HCT116 (cell line): ENCODE results near the gene MCC. TPM values are rescaled to one million over a fixed set of nuclear protein-coding genes. Genes with fewer than 3 reads are reported as not detected.

Experiments used
- ATAC-seq: fragments of 200-7000 bp; cut with Tn5 transposase; 2 replicates; pipeline ENCODE4 v1.9.1; 2020; ENCODE audit warnings: mild to moderate bottlenecking, moderate library complexity
- BruUV-seq: library from RNA; stranded (reverse); fragments of 400-500 nt; replicated peaks from 2 replicates; lab custom pipeline; 2021; lab: Mats Ljungman, UMichigan
- CTCF ChIA-PET: fragments of 300-600 bp; sonication (Branson Sonifier 250); formaldehyde crosslinking; loops from one replicate; lab custom pipeline; 2021; ENCODE audit warnings: antibody characterized with exemption; lab: Charles Lee
- POLR2A ChIA-PET: fragments of 300-600, 350-600 bp; sonication (Branson Sonifier 250); formaldehyde crosslinking; loops from one replicate; lab custom pipeline; 2021; ENCODE audit warnings: antibody characterized with exemption; lab: Charles Lee
- RAD21 ChIA-PET, 2 experiments: fragments of 300-600 bp; sonication (Branson Sonifier 250); formaldehyde crosslinking; loops; one replicate each; lab custom pipeline; 2023; ENCODE audit warnings: low total read pairs in 2 of 2; ENCODE audit not compliant: uncharacterized antibody in 2 of 2, unreplicated experiment in 2 of 2, low non-redundant PET in 1 of 2; lab: Charles Lee
- DNase-seq: peaks from one replicate; pipeline ENCODE4 v3.0.0-alpha.2; 2010; ENCODE audit warnings: low read depth, low spot score
- H2AFZ ChIP-seq: fragments of 200-600 bp; shearing (Covaris generic), sonication (generic); 2 replicates; pipeline ENCODE4 v1.6.1; 2017; ENCODE audit warnings: low read depth, mixed run types, mixed read lengths, antibody characterized with exemption, low read length; ENCODE audit not compliant: poor library complexity, severe bottlenecking
- H3K27ac ChIP-seq: 2 replicates; pipeline ENCODE4 v1.5.1; 2012; ENCODE audit warnings: low read depth, low read length
- H3K27me3 ChIP-seq: fragments of 200-600 bp; sonication (generic); 2 replicates; pipeline ENCODE4 v1.6.1; 2016; ENCODE audit warnings: mixed run types, low read length, mixed read lengths; ENCODE audit not compliant: insufficient read depth
- H3K36me3 ChIP-seq, 2 experiments: fragments of 200-500 bp in 1 of 2; fragments of 200-600 bp in 1 of 2; sonication (Bioruptor generic) in 1 of 2; sonication (generic) in 1 of 2; 2 replicates each; pipeline versions ENCODE4 v1.5.1 to v1.6.1; 2014 to 2016; ENCODE audit warnings: low read length in 2 of 2, inconsistent platforms in 1 of 2, mixed read lengths in 1 of 2, mixed run types in 1 of 2; ENCODE audit not compliant: insufficient read depth in 2 of 2, control insufficient read depth in 1 of 2
- H3K4me1 ChIP-seq, 2 experiments: fragments of 200-600 bp in 1 of 2; sonication (generic) in 1 of 2; 2 replicates each; pipeline versions ENCODE4 v1.5.1 to v1.6.1; 2012 to 2017; ENCODE audit warnings: low read length in 2 of 2, inconsistent platforms in 1 of 2, mild to moderate bottlenecking in 1 of 2, mixed read lengths in 1 of 2, mixed run types in 1 of 2, moderate library complexity in 1 of 2; ENCODE audit not compliant: insufficient read depth in 2 of 2, control insufficient read depth in 1 of 2
- H3K4me2 ChIP-seq: fragments of 200-600 bp; sonication (generic); 2 replicates; pipeline ENCODE4 v1.6.1; 2017; ENCODE audit warnings: mixed run types, low read length, mixed read lengths
- H3K4me3 ChIP-seq, 2 experiments: fragments of 200-600 bp in 1 of 2; sonication (generic) in 1 of 2; replicated peaks in 1 of 2; 2 replicates each; pipeline ENCODE4 v1.5.1; 2011 to 2016; ENCODE audit warnings: low read length in 2 of 2, control low read depth in 1 of 2, low read depth in 1 of 2, mild to moderate bottlenecking in 1 of 2, mixed read lengths in 1 of 2, mixed run types in 1 of 2
- H3K79me2 ChIP-seq: fragments of 200-600 bp; sonication (generic); 2 replicates; pipeline ENCODE4 v1.6.1; 2017; ENCODE audit warnings: mild to moderate bottlenecking, mixed run types, low read length, moderate library complexity, mixed read lengths; ENCODE audit not compliant: insufficient read depth
- H3K9ac ChIP-seq: fragments of 200-600 bp; sonication (generic); 2 replicates; pipeline ENCODE4 v1.6.1; 2016; ENCODE audit warnings: low read length, mixed read lengths
- H3K9me2 ChIP-seq: fragments of 200-600 bp; sonication (generic), shearing (Covaris generic); 2 replicates; pipeline ENCODE4 v1.6.1; 2017; ENCODE audit warnings: mixed run types, mild to moderate bottlenecking, moderate library complexity; ENCODE audit not compliant: insufficient read depth
- H3K9me3 ChIP-seq, 2 experiments: fragments of 200-500 bp in 1 of 2; fragments of 200-600 bp in 1 of 2; sonication (Bioruptor generic) in 1 of 2; sonication (generic) in 1 of 2; 2 replicates each; pipeline ENCODE4 v1.6.1; 2014 to 2017; ENCODE audit warnings: low read length in 2 of 2, mixed read lengths in 2 of 2, inconsistent platforms in 1 of 2, low read depth in 1 of 2, mild to moderate bottlenecking in 1 of 2, mixed run types in 1 of 2, moderate library complexity in 1 of 2; ENCODE audit not compliant: control insufficient read depth in 1 of 2, insufficient read depth in 1 of 2
- H4K20me1 ChIP-seq: fragments of 200-600 bp; sonication (generic), shearing (Covaris generic); 2 replicates; pipeline ENCODE4 v1.6.1; 2017; ENCODE audit warnings: mixed run types, mild to moderate bottlenecking, moderate library complexity; ENCODE audit not compliant: insufficient read depth
- CBX3 ChIP-seq: IDR thresholded peaks from 2 replicates; pipeline ENCODE4 v1.6.1; 2012; ENCODE audit warnings: low read depth
- ELF1 ChIP-seq: IDR thresholded peaks from 2 replicates; pipeline ENCODE4 v1.6.1; 2012; ENCODE audit warnings: low read depth, borderline replicate concordance
- FOSL1 ChIP-seq: IDR thresholded peaks from 2 replicates; pipeline ENCODE4 v1.6.1; 2012; ENCODE audit warnings: low read depth
- JUND ChIP-seq: IDR thresholded peaks from 2 replicates; pipeline ENCODE4 v1.6.1; 2012
- MAX ChIP-seq: IDR thresholded peaks from 2 replicates; pipeline ENCODE4 v1.6.1; 2012
- SRF ChIP-seq: IDR thresholded peaks from 2 replicates; pipeline ENCODE4 v1.6.1; 2012; ENCODE audit warnings: low read depth
- ZFX ChIP-seq: fragments of 450-650 bp; IDR thresholded peaks from 2 replicates; pipeline ENCODE4 v1.6.1; 2017
- intact Hi-C: fragments of 100-400 bp; cut with micrococcal nuclease; formaldehyde crosslinking; loops from 2 replicates; pipeline ENCODE4 v1.10.0; 2022
- total RNA-seq: library from RNA; stranded (reverse); gene quantifications from one replicate; pipeline ENCODE4 v1.2.1, GENCODE V29; 2021; ENCODE audit not compliant: unreplicated experiment

Gene MCC
- total RNA-seq, 1 experiment from 2014 or later: 20.1 TPM

- Histone ChIP-seq H3K79me2 (no peaks in the 10 kb centered on the region), H2AFZ (no peak overlapping the region), H3K4me2 (no peak overlapping the region), H3K9me2 (no peaks in the 10 kb centered on the region), H3K4me1 (no peaks in the 10 kb centered on the region), H3K27ac (no peak overlapping the region), H3K9ac (no peak overlapping the region), H3K4me3 (no peak overlapping the region), H3K9me3 (no peaks in the 10 kb centered on the region), H4K20me1 (no peaks in the 10 kb centered on the region), H3K27me3 (no peaks in the 10 kb centered on the region), H3K36me3 (no peaks in the 10 kb centered on the region)
- no TSS peak for BruUV-seq
- no peak for ATAC-seq
- ChIA-PET CTCF (no interaction called here), RAD21 (no interaction called here), POLR2A (no interaction called here)
- intact Hi-C loops: no loop called here
- no peak for DNase-seq
- TF ChIP-seq ELF1: no peak
- no peak for TF ChIP-seq SRF
- TF ChIP-seq JUND: no peak
- TF ChIP-seq CBX3: no peak
- no peak for TF ChIP-seq ZFX
- TF ChIP-seq FOSL1: no peak
Observed at GRCh38 chr5:113098378-113098777, 389.9 kb downstream of the MCC start.

- POLR2A ChIA-PET: no interaction called here
- Histone ChIP-seq H3K27me3 (no peaks in the 10 kb centered on the region), H3K79me2 (no peaks in the 10 kb centered on the region), H3K4me1 (no peaks in the 10 kb centered on the region), H4K20me1 (no peaks in the 10 kb centered on the region), H3K9me3 (no peaks in the 10 kb centered on the region), H3K4me3 (no peak overlapping the region), H3K9ac (no peak overlapping the region), H3K4me2 (no peak overlapping the region), H3K9me2 (no peaks in the 10 kb centered on the region), H2AFZ (no peak overlapping the region), H3K36me3 (no peaks in the 10 kb centered on the region), H3K27ac (no peak overlapping the region)
- TF ChIP-seq CBX3: no peak
- no peak for TF ChIP-seq MAX
- RAD21 ChIA-PET: no interaction called here
- ATAC-seq (no peak), DNase-seq (no peak)
- CTCF ChIA-PET: no interaction called here
- intact Hi-C loops: no loop called here
- no TSS peak for BruUV-seq
Observed at GRCh38 chr5:113095831-113096230, 392.4 kb downstream of the MCC start.
